OCI-LY1 (cell line): ENCODE measurements around the gene ZNF726.

Source experiments
- EZH2 ChIP-seq: fragments of 200-600 bp; sonication (generic), shearing (Covaris generic); IDR thresholded peaks from 2 replicates; pipeline ENCODE4 v1.8.0; 2017; ENCODE audit warnings: borderline replicate concordance, mixed run types, mild to moderate bottlenecking, antibody characterized with exemption, low read length, moderate library complexity, mixed read lengths
- TF ChIP-seq, protein P1 (sequence below): fragments of 200-600 bp; sonication (generic), shearing (Covaris generic); IDR thresholded peaks from 2 replicates; pipeline ENCODE4 v1.5.1; 2017; ENCODE audit warnings: mild to moderate bottlenecking, antibody characterized with exemption, low read length, moderate library complexity, mixed read lengths

DNA sequence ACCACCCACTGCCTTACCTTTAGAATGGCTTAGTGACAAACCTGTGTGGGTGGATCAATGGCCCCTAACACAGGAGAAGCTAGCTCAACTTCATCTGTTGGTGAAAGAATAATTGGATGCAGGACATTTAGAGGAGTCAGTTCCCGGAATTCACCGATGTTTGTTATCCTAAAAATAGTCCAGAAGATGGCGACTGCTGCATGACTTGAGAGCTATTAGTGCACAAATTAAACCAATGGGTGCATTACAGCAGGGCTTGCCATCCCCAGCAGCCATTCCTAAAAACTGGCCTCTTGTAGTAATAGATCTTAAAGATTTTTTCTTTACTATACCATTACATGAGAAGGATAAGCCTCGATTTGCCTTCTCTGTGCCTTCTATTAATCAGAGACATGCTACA is 46.8 kb upstream of the ZNF726 start:
- TF ChIP-seq, protein P1, sequence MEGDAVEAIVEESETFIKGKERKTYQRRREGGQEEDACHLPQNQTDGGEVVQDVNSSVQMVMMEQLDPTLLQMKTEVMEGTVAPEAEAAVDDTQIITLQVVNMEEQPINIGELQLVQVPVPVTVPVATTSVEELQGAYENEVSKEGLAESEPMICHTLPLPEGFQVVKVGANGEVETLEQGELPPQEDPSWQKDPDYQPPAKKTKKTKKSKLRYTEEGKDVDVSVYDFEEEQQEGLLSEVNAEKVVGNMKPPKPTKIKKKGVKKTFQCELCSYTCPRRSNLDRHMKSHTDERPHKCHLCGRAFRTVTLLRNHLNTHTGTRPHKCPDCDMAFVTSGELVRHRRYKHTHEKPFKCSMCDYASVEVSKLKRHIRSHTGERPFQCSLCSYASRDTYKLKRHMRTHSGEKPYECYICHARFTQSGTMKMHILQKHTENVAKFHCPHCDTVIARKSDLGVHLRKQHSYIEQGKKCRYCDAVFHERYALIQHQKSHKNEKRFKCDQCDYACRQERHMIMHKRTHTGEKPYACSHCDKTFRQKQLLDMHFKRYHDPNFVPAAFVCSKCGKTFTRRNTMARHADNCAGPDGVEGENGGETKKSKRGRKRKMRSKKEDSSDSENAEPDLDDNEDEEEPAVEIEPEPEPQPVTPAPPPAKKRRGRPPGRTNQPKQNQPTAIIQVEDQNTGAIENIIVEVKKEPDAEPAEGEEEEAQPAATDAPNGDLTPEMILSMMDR = peak; percentile 27; the same call in 1 of the 2 replicates
- TF ChIP-seq EZH2 = no peak
